B cell (primary cell): ENCODE results near the gene CCR4.

Source experiments
- CTCF ChIP-seq: fragments of 200-600 bp; IDR thresholded peaks from one replicate; pipeline ENCODE4 v1.8.0; 2022; ENCODE audit warnings: antibody characterized with exemption, mild to moderate bottlenecking
- EZH2 ChIP-seq: IDR thresholded peaks from 2 replicates; pipeline ENCODE4 v1.6.1; 2012; ENCODE audit warnings: borderline replicate concordance, low read depth, mild to moderate bottlenecking, moderate library complexity, low read length; ENCODE audit not compliant: insufficient read depth, poor library complexity, severe bottlenecking

DNA sequence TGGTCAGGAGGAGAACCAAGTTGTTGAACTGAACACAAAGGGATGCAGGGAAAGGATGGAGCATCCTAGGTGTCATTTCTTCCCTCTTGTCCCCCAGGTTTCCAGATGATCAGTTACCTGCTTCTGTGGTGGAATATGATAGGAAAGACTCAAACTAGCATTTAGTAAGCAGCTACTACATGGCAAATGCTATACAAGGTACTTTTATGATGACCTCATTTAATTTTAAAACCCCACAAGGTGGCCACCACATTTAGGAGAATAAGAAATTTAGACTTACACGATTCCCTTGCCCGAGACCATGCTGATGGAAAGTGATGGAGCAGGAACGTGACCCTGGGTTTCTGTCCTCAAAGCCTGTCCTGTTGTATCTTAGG, 40.9 kb downstream of the CCR4 start:
- no peak for TF ChIP-seq CTCF
- no peak for TF ChIP-seq EZH2
